HG02970 (cell line): ENCODE results near the gene MT1M.

Experiments
- ATAC-seq: cut with Tn5 transposase; IDR thresholded peaks from one replicate; pipeline ENCODE4 v1.9.1; 2021; ENCODE audit warnings: mild to moderate bottlenecking, moderate library complexity, moderate number of reproducible peaks; ENCODE audit not compliant: unreplicated experiment, low FRiP score

The MT1M gene

DNA sequence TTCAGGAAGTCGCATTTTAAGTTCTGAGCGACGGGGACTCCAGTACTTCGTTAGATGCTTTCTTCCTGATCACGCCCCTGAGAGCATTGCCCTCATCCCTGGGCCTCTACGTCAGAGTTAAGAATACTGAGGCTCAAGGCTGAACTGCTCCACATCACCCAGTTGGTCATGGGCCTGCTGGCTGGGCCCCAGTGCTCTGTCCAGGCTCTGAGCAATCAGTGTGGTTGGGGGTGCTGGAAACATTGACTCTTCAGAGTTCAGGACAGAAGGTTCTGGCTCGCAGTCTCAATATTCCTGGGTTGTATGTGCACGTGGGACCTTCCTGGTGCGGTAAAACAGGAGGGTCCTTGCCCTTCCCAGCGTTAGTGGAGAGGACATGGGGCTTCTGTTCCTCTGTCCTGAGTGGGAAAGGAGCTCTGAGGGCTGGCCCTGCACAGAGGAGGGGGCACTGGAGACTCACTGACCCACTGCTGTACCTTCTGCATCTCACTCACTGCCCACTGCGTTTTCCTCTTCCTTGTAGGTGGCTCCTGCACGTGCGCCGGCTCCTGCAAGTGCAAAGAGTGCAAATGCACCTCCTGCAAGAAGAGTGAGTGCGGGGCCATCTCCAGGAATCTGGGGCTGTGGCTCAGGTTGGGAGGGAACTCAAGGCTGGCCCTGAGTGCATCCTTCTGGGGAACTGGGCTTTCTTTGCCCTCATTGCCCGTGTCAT, 6.4 kb upstream of the MT1M start:
- ATAC-seq, result no peak

DNA sequence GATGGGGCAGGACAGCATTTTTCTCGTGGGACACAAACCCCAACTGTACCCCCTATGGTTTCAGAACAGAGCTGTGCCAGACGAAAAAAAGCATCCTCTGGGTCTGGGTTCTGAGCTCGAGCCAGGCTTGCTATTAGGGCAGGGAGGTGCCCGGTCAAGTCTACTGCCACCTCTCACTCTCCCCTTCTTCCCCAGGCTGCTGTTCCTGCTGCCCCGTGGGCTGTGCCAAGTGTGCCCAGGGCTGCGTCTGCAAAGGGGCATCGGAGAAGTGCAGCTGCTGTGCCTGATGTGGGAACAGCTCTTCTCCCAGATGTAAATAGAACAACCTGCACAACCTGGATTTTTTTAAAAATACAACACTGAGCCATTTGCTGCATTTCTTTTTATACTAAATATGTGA, 5.8 kb upstream of the MT1M start:
- no peak for ATAC-seq

DNA sequence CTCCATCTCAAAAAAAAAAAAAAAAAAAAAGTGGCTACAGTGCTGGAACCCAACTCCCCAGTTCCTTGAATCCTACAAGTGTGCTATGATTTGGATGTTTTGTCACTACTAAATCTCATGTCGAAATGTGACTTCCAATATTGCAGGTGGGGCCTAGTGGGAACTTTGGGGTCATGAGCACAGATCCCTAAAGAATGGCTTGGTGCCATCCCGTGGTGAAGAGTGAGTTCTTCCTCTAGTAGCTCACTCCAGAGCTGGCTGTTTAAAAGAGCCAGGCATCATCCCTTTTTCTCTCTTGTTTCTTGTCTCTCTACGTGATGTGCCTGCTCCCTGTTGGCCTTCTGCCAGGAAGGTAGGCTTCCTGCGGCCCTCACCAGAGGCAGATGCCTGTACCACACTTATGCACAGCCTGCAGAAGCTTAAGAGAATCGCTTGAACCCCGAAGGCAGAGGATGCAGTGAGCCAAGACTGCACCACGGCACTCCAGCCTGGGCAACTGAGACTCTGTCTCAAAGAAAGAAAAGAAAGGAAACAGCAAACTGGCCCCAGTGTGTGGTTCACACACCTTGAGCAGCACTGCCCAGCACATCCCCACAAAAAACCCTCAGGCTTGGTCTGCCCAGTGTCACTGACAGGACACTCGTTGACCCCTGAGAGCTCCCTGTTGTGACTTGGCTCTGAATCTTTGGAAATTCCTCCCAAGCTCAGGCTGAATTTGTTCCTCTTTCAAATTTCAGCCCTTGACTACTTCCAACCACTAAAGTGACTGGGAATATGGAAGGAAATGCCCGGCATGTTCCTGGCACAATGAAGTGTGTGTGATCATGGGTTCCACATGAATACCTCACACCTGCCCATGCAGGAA, 3.7 kb upstream of the MT1M start:
- ATAC-seq, result no peak

DNA sequence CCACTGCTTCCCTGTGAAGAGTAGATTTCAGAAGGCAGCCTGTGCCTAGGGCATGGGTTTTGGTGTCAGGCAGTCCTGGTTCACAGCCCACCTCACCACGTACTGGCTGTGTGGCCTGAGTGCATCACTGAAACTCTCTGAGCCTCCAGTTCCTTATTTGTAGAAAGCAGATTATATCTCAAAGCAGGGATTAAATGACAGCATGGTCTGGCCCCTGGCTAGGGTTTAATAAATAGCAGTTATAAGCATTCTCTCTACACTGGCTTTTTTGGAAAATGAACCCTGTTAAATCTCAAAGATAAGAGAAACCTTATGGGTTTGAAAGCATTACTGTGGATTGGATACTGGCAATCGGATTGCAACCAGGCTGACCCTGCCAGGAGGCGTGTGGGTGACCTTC, 2.9 kb upstream of the MT1M start:
- no peak for ATAC-seq

DNA sequence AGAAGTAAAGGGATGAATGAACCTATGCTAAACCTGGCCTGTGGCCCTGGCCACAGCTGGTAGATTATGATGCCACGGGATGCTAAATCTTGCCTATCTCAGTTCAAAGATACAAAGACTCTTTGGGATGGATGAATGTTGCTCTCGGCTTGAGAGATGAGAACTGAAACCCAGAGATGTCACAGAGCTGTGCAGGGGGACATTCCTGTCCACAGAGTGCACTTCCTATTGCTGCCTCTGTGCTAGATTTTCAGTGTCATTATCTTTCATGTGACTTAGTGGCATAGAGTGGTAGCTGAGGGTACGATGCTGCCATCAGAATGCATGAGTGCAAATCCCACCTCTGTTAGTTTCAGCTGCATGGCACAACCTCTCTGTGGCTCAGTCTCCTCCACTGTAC, 2.3 kb upstream of the MT1M start:
- no peak for ATAC-seq

DNA sequence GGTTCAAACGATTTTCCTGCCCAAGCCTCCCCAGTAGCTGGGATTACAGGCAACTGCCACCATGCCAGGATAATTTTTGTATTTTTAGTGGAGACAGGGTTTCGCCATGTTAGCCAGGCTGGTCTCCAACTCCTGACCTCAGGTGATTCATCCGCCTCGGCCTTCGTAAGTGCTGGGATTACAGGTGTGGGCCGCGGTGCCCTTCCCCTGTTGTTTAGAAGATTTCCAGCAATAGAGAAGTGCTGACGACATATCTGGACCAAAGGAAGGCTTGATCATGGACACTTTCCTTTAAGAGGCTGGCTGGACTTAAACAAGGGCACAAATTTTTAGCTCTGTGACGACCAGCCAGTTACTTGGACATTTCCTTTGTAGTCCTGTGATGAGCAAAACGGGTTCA, 1.3 kb upstream of the MT1M start:
- ATAC-seq, result no peak

DNA sequence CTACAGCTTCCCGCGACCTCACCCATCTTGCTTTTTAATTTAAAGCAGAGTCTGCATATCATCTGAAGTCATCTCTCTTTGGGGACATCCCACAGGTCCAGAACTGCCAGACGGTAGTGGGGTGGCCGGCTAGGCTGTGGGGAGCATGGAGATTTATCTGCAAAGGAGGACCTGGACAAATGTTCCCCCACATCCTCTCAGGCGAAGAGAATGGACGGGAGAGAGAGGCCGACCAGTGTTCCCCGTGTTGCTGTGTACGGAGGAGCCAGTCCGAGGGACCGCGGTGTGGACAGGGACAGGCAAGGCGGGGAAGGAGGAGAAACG, 665 bp upstream of the MT1M start:
- no peak for ATAC-seq

DNA sequence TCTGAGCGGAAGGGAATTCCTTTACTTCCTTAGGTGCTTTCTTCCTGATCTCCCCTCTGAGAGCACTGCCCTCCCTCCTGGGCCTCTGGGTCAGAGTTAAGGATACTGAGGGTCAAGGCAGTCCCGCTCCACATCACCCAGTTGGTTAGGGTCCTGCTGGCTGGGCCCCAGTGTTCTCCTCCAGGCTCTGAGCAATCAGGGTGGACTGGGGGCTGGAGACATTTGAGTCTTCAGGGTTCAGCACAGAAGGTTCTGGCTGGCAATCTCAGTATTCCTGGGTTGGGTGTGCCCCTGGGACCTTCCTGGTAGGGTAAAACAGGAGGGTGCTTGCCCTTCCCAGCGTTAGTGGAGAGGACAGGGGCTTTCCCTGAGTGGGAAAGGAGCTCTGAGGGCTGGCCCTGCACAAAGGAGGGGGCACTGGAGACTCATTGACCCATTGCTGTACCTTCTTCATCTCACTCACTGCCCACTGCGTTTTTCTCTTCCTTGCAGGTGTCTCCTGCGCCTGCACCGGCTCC, 448 bp downstream of the MT1M start:
- ATAC-seq, result no peak

DNA sequence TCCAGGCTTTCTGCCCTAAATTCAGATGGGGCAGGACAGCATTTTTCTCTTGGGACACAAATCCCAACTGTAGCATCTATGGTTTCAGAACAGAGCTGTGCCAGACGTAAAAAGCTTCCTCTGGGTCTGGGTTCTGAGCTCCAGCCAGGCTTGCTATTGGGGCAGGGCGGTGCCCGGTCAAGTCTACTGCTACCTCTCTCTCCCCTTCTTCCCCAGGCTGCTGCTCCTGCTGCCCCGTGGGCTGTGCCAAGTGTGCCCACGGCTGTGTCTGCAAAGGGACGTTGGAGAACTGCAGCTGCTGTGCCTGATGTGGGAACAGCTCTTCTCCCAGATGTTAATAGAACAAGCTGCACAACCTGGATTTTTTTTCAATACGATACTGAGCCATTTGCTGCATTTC, 1.1 kb downstream of the MT1M start:
- no peak for ATAC-seq

DNA sequence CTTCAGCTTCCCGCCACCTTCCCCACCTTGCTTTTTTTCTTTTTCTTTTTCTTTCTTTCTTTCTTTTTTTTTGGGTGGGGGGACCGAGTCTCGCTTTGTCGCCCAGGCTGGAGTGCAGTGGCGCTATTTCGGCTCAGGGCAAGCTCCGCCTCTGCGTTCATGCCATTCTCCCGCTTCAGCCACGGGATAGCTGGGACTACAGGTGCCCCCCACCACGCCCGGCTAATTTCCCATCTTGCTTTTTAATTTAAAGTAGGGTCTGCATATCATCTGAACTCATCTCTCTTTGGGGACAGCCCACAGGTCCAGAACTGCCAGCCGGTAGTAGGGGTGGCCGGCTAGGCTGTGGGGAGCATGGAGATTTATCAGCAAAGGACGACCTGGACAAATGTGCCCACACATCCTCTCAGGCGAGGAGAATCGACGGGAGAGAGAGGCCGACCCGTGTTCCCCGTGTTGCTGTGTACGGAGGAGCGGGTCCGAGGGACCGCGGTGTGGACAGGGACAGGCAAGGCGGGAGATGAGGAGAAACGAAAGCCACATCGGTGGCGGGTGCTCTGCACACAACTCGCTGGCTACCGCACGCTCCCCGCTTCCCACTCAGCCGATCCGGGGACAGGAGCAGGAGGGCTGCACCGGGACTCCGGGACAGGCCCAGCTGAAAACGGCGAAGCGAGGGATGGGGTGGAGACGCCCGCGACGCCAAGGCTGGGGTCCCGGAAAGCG, 2.4 kb downstream of the MT1M start:
- no peak for ATAC-seq

DNA sequence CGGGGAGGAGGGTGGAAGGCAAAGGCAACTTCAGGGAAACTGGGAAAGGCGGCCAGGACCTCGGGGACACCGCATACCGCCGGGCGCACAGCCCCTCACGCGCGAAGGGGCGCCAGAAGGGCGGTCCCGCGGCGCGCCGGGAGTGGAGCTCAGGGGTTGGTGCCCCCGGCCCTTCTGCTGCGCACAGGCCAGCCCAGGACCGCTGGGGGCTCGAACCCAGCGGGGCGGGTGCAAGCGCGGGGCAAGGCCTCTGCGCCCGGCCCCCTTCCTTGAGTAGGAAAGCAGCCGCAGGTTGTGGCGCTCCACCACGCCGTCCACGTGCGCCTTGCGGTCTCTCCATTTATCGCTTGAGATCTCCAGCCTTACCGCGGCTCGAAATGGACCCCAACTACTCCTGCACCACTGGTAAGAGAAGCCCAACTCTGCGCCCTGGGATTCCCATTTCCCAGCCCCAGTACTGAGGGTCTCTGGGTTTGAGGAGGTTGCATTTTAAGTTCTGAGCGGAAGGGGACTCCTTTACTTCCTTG, 3.0 kb downstream of the MT1M start:
- no peak for ATAC-seq

DNA sequence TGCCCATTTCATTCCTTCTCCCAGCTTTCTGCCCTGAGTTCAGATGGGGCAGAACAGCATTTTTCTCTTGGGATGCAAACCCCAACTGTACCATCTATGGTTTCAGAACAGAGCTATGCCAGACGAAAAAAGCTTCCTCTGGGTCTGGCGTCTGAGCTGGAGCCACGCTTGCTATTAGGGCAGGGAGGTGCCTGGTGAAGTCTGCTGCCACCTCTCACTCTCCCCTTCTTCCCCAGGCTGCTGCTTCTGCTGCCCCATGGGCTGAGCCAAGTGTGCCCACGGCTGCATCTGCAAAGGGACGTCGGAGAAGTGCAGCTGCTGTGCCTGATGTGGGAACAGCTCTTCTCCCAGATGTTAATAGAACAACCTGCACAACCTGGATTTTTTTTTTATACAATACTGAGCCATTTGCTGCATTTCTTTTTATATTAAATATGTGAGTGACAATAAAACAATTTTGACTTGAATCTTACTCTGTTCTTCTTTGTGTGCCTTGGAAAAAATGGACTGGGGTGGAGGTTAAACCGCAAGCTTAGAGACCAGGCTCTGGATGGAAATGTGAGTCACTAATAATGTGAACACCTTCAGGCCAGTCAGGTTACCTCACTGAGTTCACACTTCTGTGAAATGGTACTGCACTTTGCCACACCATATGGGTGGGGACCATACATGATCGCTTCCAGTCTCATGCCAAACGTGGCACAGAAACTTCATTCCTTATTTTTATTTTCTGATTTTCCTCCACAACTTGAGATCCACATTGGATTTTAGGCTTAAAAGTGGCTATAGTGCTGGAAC, 4.4 kb downstream of the MT1M start:
- no peak for ATAC-seq

DNA sequence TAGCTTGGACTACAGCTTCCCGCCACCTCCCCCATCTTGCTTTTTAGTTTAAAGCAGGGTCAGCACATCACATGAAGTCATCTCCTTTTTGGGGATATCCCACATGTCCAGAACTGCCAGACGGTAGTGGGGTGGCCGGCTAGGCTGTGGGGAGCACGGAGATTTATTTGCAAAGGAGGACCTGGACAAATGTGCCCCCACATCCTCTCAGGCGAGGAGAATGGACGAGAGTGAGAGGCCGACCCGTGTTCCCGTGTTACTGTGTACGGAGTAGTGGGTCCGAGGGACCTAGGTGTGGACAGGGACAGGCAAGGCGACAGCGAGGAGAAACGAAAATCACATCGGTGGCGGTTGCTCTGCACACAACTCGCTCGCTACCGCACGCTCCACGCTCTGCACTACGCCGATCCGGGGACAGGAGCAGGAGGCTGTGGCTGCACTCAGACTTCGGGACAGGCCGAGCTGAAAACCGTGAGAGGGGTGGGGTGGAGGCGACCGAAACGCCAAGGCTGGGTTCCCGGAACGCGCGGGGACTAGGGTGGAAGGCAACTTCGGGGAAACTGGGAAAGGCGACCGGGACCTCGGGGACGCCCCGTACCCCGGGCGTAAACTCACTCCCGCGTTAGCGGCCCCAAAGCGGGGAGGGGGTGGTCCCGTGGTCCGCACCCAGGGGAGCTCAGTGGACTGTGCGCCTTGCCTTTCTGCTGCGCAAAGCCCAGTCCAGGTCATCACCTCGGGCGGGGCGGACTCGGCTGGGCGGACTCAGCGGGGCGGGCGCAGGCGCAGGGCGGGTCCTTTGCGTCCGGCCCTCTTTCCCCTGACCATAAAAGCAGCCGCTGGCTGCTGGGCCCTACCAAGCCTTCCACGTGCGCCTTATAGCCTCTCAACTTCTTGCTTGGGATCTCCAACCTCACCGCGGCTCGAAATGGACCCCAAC, 5.6 kb downstream of the MT1M start, which contains the start of gene MT1A:
TSS of gene MT1A (plus strand) at position 853 of the 937 bp plus-strand sequence. CDS start at position 926, 73 bp downstream.
- no peak for ATAC-seq

DNA sequence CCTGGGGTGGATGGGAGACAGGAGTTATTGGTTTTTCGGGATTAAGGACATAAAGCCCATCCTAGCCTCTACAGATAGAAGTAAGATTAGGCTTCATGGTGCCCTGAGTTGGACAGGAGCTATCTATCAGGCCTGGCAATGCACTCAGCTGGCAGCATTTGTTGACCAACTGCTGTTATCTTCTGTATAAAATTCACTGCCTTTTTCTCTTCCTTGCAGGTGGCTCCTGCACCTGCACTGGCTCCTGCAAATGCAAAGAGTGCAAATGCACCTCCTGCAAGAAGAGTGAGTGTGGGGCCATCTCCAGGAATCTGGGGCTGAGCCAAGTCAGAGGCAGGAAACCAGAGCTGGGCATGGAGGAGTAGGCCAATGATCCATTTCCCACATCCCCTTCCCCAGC, 6.6 kb downstream of the MT1M start:
- no peak for ATAC-seq

DNA sequence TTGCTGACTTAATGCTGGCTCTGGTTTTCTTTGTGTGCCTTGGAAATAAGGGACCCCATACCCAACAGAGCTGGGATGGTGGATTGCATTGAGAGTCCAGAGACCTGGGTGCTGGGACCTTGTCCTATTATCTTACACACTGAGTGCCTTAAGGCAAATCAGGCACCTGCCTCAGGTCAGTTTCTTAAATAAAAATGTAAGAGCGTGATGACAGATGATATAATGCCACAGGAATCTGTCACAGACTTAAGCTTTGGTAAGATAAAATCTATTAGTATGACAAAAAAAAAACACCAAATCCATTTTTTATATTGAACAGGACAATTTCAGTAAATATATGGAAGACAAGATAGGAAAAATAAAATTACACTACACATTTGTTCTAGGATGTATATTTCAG, 7.6 kb downstream of the MT1M start:
- ATAC-seq, result no peak

DNA sequence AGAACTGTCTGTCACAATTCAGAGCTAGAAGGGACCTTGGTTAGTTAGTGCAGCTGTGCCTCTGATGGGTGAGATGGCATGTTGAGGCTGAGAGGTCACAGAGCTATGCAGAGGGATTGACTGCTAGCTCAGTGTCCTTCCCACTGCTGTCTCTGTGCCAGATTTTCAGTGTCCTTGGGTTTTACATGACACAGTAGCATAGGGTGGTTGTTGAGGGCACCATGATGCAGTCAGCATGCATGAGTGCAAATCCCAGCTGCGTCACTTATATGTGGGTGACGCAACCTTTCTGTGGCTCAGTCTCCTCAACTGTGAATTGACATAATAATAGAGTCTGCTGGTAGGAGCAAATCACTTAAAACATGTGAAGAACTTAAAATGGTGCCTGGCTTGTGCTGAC, 8.7 kb downstream of the MT1M start:
- no peak for ATAC-seq

DNA sequence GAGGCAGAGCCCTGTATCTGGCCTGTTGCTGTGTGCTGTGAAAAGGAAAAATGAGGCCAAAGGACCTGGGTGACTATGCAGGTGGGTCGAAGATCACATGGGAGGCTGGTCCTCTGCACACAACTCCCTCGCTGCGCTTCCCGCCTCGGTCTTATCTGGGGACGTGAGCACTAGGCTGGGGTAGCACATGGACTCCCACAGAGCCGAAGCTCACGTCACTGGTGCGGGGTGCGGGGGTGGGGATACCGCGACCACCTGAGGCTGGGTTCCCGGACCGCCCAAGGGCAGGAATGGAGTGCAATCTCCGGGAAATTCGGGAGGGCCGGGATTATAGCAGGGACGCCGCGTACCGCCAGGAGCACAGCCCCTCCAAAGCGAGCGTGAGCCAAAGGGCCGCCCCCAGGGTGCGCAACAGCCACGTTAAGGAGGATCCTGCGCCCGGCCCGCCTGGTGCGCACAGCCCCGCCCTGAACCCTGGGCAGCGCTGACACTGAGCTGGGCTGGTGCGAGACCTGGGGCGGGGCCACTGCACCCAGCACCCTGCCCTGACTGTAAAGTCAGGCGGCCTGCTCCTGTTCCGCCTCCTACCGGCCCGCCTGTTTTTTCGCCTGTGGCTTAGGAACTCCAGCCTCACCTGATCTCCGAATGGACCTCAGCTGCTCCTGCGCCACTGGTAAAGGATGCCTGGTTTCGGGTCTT, 10.8 kb downstream of the MT1M start:
- no peak for ATAC-seq

DNA sequence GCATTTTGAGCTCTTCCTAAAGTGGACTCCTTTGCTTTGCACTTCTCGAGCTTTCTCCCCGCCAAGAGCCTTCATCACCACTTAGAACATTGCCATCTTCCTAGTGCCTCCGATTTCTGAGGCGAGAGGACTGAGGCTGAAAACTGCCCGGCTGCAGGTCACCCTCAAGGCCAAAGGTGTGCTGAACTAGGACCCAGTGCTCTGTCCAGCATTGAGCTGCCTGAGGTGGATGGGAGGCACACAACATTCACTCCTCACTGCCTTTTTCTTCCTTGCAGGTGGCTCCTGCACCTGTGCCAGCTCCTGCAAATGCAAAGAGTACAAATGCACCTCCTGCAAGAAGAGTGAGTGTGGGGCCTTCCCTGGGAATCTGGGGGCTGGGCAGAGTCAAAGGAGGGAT, 11.4 kb downstream of the MT1M start:
- no peak for ATAC-seq
